NAMALWA (cell line): ENCODE results near the gene SOCS2.
"Not testable (repeated sequence)": the region's sequence is repeated elsewhere in the genome, so short reads cannot be mapped to it uniquely, and the experiment has no call there.

ENCODE experiments used
- DNase-seq: peaks from one replicate; pipeline ENCODE4 v3.0.0-alpha.2; 2015; ENCODE audit warnings: low spot score

Gene SOCS2

GRCh38 chr12:93571925-93572711 lies at the start of gene SOCS2:
Gene SOCS2 (plus strand): TSS chr12:93572675. CDS start chr12:93572898, 223 bp downstream.
- no peak for DNase-seq

- no peak for DNase-seq
These were observed 47.9 kb upstream of the SOCS2 start for GRCh38 chr12:93524386-93525133.

- no peak for DNase-seq
These were observed 45.6 kb upstream of the SOCS2 start for GRCh38 chr12:93526786-93527428.

- no peak for DNase-seq
These were observed 42.1 kb upstream of the SOCS2 start for GRCh38 chr12:93530358-93530757.

- DNase-seq = no peak
These were observed 39.2 kb upstream of the SOCS2 start for GRCh38 chr12:93533310-93533709.

GRCh38 chr12:93536111-93536765 lies 36.2 kb upstream of the SOCS2 start:
- no peak for DNase-seq

- DNase-seq = peak; percentile 78
These were observed 35.5 kb upstream of the SOCS2 start for GRCh38 chr12:93536766-93537488.

- DNase-seq = no peak
These were observed 34.7 kb upstream of the SOCS2 start for GRCh38 chr12:93537769-93538168.

- no peak for DNase-seq
These were observed 32.7 kb upstream of the SOCS2 start for GRCh38 chr12:93539821-93540220.

GRCh38 chr12:93540466-93540865 lies 32.0 kb upstream of the SOCS2 start:
- no peak for DNase-seq

- no peak for DNase-seq
These were observed 30.8 kb upstream of the SOCS2 start for GRCh38 chr12:93541578-93542225.

GRCh38 chr12:93547778-93548177 lies 24.7 kb upstream of the SOCS2 start:
- DNase-seq = no peak

- DNase-seq = no peak
These were observed 23.3 kb upstream of the SOCS2 start for GRCh38 chr12:93549174-93549573.

- DNase-seq = no peak
These were observed 21.5 kb upstream of the SOCS2 start for GRCh38 chr12:93550748-93551611.

- no peak for DNase-seq
These were observed 20.0 kb upstream of the SOCS2 start for GRCh38 chr12:93552427-93552826.

- not testable (repeated sequence) for DNase-seq
These were observed 14.6 kb upstream of the SOCS2 start for GRCh38 chr12:93557879-93558278.

- not testable (repeated sequence) for DNase-seq
These were observed 13.8 kb upstream of the SOCS2 start for GRCh38 chr12:93558685-93559084.

GRCh38 chr12:93563807-93564538 lies 8.5 kb upstream of the SOCS2 start:
- DNase-seq = peak; percentile 62

GRCh38 chr12:93565760-93566159 lies 6.7 kb upstream of the SOCS2 start:
- DNase-seq = no peak
